Pancreas (tissue), 10 donors: Measurements from ENCODE around the gene SLC25A36. TPM values are rescaled to one million over a fixed set of nuclear protein-coding genes. Genes with fewer than 3 reads are reported as not detected.

Experiments used
- ATAC-seq, 4 donors: fragments of 200-7000 bp; cut with Tn5 transposase; one replicate each; pipeline versions ENCODE4 v1.8.0 to v1.9.1; 2020; ENCODE audit warnings: mild to moderate bottlenecking in 4 of 4, moderate library complexity in 4 of 4
- DNase-seq, 6 donors: peaks; one replicate each; pipeline ENCODE4 v3.0.0-alpha.2; 2020
- FAIRE-seq: peaks from 2 replicates; lab custom pipeline; 2012; peaks lifted over from hg19 to GRCh38; lab: Jason Lieb, UNC
- H3K27ac ChIP-seq, 4 donors: fragments of 200-600 bp; sonication (generic); 1 replicate in 3 of 4; 2 replicates in 1 of 4; pipeline versions ENCODE4 v1.5.0 to v1.8.0; 2020
- H3K27me3 ChIP-seq, 4 donors: fragments of 200-600 bp; one replicate each; pipeline ENCODE4 v1.8.0; 2021
- H3K36me3 ChIP-seq, 3 donors: fragments of 200-600 bp; sonication (generic) in 1 of 3; one replicate each; pipeline versions ENCODE4 v1.5.0 to v1.8.0; 2020 to 2021
- H3K4me1 ChIP-seq, 3 donors: fragments of 200-600 bp; one replicate each; pipeline ENCODE4 v1.8.0; 2021
- H3K4me3 ChIP-seq, 4 donors: fragments of 200-600 bp; sonication (generic) in 2 of 4; one replicate each; pipeline versions ENCODE4 v1.5.0 to v1.8.0; 2020 to 2021
- H3K9me3 ChIP-seq, 4 donors: fragments of 200-600 bp; one replicate each; pipeline ENCODE4 v1.8.0; 2021
- WGBS, 2 donors: extraction: QIAGEN DNeasy Blood & Tissue Kit; methylation state at CpG; one replicate each; pipeline ENCODE4 v1.1.7; 2013; 5-methylcytosine and 5-hydroxymethylcytosine counted together
- intact Hi-C, 3 donors: fragments of 100-400 bp; cut with DNase I; formaldehyde crosslinking; loops; one replicate each; pipeline versions ENCODE4 v1.11.1 to v1.14.2; 2022
- polyA plus RNA-seq, 2 donors: library from polyadenylated mRNA; stranded (reverse); fragments of 200-250 nt; gene quantifications; one replicate each; pipeline ENCODE4 v1.2.3, GENCODE V29; 2013
- total RNA-seq, 6 donors: library from RNA; stranded (reverse); fragmentation: NEBNext Ultra II Directional in 4 of 6; extraction: Animal tissue kit (Norgen Biotek cat#: 25700) in 4 of 6; gene quantifications; one replicate each; pipeline versions ENCODE4 v1.2.1 to v1.2.4, GENCODE V29; 2021 to 2023
- TF ChIP-seq, protein P1 (sequence below), 4 donors: fragments of 200-600 bp; sonication (generic) in 3 of 4; IDR thresholded peaks; one replicate each; pipeline versions ENCODE4 v1.5.0 to v1.8.0; 2021; ENCODE audit warnings: antibody characterized with exemption in 4 of 4
- donor health status: healthy with polysubstance abuse.
- donor health status: DM: no; HTN: no; CAD: no; lungs with moderate emphysema.
- donor health status: DM: no; HTN: no; CAD: no.
- donor health status: control.
- donor health status: control.
- donor health status: Bipolar disorder and iron deficiency.
- donor health status: DM: yes; HTN: yes; CAD: no.
- donor health status: DM: no; HTN: no; CAD: no.
- donor health status: DM: no; HTN: no; CAD: no.
- donor health status: DM: yes; HTN: yes; CAD: no.

The SLC25A36 gene
- total and polyA plus RNA-seq, 8 donors, result 17.3 to 93.6 (median 45.0) TPM

DNA sequence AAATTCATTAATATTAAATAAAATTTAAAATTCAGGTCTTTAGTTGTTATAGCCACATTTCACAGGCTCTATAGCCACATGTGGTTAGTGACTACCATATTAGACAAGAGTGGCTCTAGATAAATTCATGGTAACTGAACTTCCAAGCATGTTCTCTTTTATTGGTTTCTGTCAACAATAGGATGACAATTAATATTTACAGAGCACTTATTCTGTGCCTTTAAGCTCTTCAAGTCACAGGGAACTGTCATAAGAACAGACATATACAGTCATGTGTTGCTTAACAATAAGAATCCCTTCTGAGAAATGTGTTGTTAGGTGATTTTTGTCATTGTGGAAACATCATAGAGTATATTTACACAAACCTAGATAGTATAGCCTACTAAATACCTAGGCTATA, 38.8 kb upstream of the SLC25A36 start:
- no peaks in the 10 kb centered on the region for H3K36me3 ChIP-seq
- intact Hi-C loops, result no loop called here
- no peak for DNase-seq
- no peaks in the 10 kb centered on the region for H3K4me1 ChIP-seq
- no peak overlapping the region for H3K4me3 ChIP-seq
- no peak overlapping the region for H3K27ac ChIP-seq
- TF ChIP-seq, protein P1, sequence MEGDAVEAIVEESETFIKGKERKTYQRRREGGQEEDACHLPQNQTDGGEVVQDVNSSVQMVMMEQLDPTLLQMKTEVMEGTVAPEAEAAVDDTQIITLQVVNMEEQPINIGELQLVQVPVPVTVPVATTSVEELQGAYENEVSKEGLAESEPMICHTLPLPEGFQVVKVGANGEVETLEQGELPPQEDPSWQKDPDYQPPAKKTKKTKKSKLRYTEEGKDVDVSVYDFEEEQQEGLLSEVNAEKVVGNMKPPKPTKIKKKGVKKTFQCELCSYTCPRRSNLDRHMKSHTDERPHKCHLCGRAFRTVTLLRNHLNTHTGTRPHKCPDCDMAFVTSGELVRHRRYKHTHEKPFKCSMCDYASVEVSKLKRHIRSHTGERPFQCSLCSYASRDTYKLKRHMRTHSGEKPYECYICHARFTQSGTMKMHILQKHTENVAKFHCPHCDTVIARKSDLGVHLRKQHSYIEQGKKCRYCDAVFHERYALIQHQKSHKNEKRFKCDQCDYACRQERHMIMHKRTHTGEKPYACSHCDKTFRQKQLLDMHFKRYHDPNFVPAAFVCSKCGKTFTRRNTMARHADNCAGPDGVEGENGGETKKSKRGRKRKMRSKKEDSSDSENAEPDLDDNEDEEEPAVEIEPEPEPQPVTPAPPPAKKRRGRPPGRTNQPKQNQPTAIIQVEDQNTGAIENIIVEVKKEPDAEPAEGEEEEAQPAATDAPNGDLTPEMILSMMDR (IDR thresholded peaks at IDR 0.05), result no peak
- H3K27me3 ChIP-seq, result no peaks in the 10 kb centered on the region
- FAIRE-seq, result no peak
- ATAC-seq, result no peak
- no peaks in the 10 kb centered on the region for H3K9me3 ChIP-seq

DNA sequence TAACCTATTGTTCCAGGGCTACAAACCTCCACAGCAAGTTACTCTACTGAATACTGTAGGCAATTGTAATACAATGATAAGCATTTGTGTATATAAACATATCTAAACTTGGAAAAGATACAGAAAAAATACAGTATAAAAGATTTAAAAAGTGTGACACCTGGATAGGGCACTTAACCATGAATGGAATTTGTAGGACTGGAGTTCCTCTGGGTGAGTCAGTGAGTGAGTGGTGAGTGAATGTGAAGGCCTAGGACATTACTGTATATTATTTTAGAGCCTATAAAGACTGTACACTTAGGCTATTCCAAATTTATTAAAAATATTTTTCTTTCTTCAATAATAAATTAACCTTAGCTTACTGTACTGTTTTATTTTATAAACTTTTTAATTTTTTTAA, 38.4 kb upstream of the SLC25A36 start:
- no peaks in the 10 kb centered on the region for H3K36me3 ChIP-seq
- intact Hi-C loops, result no loop called here
- H3K4me1 ChIP-seq, result no peaks in the 10 kb centered on the region
- DNase-seq (no peak), FAIRE-seq (peak; percentile 59), ATAC-seq (no peak)
- TF ChIP-seq, protein P1 (IDR thresholded peaks at IDR 0.05), result no peak
- H3K27ac ChIP-seq, result no peak overlapping the region
- no peaks in the 10 kb centered on the region for H3K9me3 ChIP-seq
- no peak overlapping the region for H3K4me3 ChIP-seq
- H3K27me3 ChIP-seq, result no peaks in the 10 kb centered on the region

DNA sequence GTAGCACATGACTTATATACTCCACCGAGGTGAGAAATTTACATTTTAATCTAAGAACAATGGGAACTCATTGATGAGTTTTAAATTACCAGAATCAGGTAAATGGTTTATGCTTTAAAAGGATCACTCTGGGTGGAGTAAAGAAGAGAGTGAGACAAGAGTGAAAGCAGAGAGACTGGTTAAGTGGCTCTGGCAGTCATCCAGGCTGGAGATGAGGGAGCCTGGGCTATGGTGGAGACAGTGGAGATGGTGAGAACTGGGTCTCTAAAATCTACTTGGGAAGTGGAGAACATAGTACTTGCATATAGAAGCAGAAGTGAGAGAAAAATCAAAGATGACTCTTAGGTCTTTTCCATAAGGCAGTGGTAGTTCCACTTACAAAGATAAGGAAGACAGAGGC, 37.1 kb upstream of the SLC25A36 start:
- DNase-seq, result no peak
- Histone ChIP-seq H3K9me3 (no peaks in the 10 kb centered on the region), H3K27ac (no peak overlapping the region), H3K4me1 (no peaks in the 10 kb centered on the region), H3K4me3 (no peak overlapping the region), H3K36me3 (no peaks in the 10 kb centered on the region), H3K27me3 (no peaks in the 10 kb centered on the region)
- FAIRE-seq, result no peak
- intact Hi-C loops, result no loop called here
- TF ChIP-seq, protein P1 (IDR thresholded peaks at IDR 0.05), result no peak
- WGBS, 2 donors, result 68 to 76% methylated on average over 1 of the region's 1 CpG
- ATAC-seq, result no peak

DNA sequence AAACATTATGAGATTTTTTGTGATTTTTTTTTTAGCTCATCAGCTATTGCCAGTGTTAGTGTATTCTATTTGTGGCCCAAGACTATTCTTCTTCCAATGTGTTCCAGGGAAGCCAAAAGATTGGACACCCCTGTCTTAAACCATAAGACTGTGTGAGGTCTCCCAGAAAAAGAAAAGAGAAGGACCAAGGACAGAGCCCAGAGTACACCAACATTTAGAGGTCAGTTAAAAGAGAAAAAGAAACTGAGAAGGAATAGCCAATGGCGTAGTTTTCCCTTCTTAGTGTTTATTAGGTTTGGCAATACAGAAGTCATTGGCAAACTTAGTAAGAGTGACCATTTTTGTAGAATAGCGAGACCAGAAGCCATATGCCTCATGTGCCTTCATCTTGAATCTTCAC, 36.1 kb upstream of the SLC25A36 start:
- Histone ChIP-seq H3K27ac (no peak overlapping the region), H3K9me3 (no peaks in the 10 kb centered on the region), H3K4me3 (no peak overlapping the region), H3K36me3 (no peaks in the 10 kb centered on the region), H3K27me3 (no peaks in the 10 kb centered on the region), H3K4me1 (no peaks in the 10 kb centered on the region)
- DNase-seq (no peak), ATAC-seq (no peak), FAIRE-seq (no peak)
- intact Hi-C loops, result no loop called here
- TF ChIP-seq, protein P1 (IDR thresholded peaks at IDR 0.05), result no peak
- WGBS, 2 donors, result 92 to 94% methylated on average over 2 of the region's 2 CpGs

DNA sequence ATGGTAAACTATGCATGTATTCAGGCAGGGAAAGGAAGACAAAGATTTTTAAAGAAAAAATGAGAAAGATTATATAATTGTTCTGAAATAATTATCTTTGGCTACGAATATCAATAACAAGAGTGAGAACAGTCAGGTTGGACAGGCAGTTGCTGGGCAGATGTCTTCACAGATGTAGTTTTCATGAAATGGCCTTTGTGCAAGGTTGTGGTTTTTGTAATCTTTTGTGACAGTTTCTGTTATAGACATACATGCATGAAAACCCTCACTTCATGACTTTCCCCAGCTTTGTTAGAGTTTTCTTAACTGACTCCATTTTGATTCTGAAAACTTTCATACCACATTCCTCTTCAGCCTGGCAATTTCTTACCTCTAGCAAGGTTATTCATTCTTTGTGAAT, 34.9 kb upstream of the SLC25A36 start:
- intact Hi-C loops, result no loop called here
- Histone ChIP-seq H3K4me3 (no peak overlapping the region), H3K36me3 (no peaks in the 10 kb centered on the region), H3K27ac (no peak overlapping the region), H3K27me3 (no peaks in the 10 kb centered on the region), H3K4me1 (peaks cover 0 to 7% (median 6%) of the 10 kb centered on the region in 3 donors), H3K9me3 (no peaks in the 10 kb centered on the region)
- 72 to 83% methylated on average over 1 of the region's 1 CpG for WGBS, 2 donors
- DNase-seq, result no peak
- TF ChIP-seq, protein P1 (IDR thresholded peaks at IDR 0.05), result no peak
- no peak for FAIRE-seq
- no peak for ATAC-seq
